GM13977 (cell line): ENCODE results near the gene RNF157.
A peak's percentile ranks its signal among the peaks of the same experiment; 100 is the strongest.

Experiments used
- DNase-seq: peaks from one replicate; pipeline ENCODE4 v3.0.0; 2012; ENCODE audit warnings: low spot score
- in situ Hi-C: fragments of 300-500 bp; cut with MboI; formaldehyde crosslinking; loops from one replicate; pipeline ENCODE4 v1.12.0; 2022; ENCODE audit warnings: low sequenced_read_pairs, low pct_unique_long_range_greater_than_20kb, mixed read lengths, inconsistent platforms; ENCODE audit not compliant: unreplicated experiment
- TF ChIP-seq, protein P1 (sequence below): IDR thresholded peaks from 2 replicates; pipeline ENCODE4 v1.5.1; 2012; ENCODE audit warnings: mild to moderate bottlenecking, control low read depth; ENCODE audit not compliant: insufficient read depth; ENCODE audit errors: extremely low read depth, missing control alignments

The RNF157 gene

DNA sequence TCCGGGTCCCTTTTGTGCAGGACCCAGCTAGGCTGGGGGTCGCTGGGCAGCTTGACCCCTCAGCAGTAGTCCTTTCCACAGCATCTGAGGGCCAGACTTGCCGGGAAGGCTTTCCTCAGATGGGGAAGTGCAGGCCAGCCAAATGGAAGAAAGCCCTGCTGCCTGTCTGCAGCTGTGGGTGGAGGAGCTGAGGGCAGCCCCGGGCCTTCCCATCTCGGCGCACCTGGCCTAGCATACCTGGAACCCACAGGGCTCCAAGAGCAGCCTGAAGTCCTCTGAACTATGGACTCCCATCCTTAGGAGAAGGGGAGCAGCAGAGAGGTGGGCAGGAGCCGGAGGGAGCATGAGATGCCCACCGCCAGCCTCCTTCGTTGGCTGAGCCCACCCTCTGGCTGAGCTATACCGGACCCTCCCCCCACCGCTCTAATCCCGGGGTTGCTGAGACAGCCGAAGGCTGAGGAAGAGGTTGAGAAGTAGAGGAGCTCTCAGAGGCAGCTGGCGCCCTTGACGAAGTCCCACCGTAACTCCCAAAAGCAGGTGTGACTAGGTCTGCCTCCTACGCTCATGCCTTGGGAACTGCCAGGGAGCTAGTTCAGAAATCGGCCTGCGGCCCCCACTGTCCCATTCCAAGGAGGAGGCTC, 38.1 kb upstream of the RNF157 start:
- TF ChIP-seq, protein P1, sequence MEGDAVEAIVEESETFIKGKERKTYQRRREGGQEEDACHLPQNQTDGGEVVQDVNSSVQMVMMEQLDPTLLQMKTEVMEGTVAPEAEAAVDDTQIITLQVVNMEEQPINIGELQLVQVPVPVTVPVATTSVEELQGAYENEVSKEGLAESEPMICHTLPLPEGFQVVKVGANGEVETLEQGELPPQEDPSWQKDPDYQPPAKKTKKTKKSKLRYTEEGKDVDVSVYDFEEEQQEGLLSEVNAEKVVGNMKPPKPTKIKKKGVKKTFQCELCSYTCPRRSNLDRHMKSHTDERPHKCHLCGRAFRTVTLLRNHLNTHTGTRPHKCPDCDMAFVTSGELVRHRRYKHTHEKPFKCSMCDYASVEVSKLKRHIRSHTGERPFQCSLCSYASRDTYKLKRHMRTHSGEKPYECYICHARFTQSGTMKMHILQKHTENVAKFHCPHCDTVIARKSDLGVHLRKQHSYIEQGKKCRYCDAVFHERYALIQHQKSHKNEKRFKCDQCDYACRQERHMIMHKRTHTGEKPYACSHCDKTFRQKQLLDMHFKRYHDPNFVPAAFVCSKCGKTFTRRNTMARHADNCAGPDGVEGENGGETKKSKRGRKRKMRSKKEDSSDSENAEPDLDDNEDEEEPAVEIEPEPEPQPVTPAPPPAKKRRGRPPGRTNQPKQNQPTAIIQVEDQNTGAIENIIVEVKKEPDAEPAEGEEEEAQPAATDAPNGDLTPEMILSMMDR: no peak
- in situ Hi-C loops: no loop called here
- no peak for DNase-seq

DNA sequence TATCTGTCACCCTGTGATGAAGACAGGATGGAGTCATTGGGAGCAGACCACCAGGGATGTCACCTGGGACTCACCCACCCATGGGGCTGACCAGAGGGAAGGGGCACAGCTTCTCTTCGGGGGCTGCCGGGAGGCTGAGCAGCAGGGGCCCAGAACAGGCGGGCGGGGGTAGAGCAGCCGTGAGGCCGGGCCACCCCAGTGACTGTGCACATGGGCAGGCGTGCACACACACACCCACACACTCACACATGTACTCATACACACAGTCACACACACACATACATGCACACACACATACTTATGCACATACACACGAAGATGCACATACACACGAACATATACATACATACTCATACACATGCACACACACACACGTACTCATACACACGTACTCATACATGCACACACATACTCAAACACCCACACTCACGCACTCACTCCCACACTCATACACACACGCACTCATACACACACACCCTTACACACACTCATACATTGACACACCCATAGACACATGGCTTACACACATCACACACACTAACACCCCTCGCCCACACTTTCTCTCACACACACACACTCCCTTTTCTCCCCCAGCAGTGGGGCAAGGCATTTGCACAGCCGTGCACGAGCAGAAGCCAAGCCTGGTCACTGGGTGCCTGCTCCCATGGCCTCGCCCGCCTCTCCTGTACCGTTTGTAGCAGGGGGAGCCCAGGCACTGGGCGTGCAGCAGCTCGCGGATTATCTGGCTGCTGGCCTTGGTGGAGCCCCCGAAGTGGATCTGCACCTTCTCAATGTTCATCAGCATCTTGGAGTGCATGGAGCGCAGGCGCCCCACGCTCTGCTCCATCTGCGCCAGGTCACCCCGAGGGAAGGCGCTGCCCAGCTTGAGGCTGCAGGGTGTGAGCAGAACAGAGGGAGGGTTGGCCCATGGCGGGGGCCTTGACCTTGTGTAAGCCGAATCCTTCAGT, 37.3 kb upstream of the RNF157 start:
- in situ Hi-C loops: no loop called here
- DNase-seq: no peak
- TF ChIP-seq, protein P1: no peak

GRCh38 chr17:76276461-76277299, 36.4 kb upstream of the RNF157 start:
- TF ChIP-seq, protein P1: no peak
- no peak for DNase-seq
- in situ Hi-C loops: no loop called here

GRCh38 chr17:76276069-76276431, 35.8 kb upstream of the RNF157 start:
- DNase-seq: no peak
- in situ Hi-C loops: no loop called here
- TF ChIP-seq, protein P1: peak; percentile 27

DNA sequence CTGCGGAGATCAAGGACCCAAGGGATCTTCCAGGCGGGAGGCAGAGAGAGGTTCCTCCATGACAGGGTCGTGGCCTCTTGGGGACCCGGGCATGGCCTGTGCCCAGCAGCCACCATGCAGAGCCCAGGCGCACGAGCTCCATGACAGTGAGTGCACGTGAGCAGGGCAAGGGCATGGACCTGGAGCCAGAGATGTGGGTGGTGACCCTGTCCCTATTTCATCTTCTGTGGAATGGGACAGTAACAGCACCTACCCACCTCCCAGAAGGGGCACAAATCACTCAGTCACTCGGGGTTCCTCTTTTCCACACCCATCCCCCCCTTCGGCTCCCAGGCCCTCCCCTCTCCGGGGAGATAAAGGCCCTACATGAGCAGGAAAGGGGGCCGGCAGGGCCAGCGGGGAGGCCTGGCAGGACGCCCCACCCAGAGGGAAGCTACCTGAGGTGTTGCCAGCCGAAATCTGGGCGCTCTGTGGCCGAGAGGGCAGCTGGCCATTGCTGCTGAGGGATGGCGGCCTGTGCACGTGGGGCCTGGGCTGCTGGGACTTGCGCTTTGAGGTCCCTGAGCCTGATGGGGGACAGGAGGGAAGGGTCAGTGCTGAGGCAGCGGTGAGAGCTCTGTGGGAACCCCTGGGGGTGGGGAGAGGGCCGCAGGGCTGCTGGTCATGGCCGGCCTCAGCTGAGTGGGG, 35.2 kb upstream of the RNF157 start:
- no peak for DNase-seq
- TF ChIP-seq, protein P1: no peak
- in situ Hi-C loops: no loop called here
